ENCODE results near the gene ACOT8.
"Not testable (repeated sequence)": the region's sequence is repeated elsewhere in the genome, so short reads cannot be mapped to it uniquely, and the experiment has no call there.

ACOT8 gene

DNA sequence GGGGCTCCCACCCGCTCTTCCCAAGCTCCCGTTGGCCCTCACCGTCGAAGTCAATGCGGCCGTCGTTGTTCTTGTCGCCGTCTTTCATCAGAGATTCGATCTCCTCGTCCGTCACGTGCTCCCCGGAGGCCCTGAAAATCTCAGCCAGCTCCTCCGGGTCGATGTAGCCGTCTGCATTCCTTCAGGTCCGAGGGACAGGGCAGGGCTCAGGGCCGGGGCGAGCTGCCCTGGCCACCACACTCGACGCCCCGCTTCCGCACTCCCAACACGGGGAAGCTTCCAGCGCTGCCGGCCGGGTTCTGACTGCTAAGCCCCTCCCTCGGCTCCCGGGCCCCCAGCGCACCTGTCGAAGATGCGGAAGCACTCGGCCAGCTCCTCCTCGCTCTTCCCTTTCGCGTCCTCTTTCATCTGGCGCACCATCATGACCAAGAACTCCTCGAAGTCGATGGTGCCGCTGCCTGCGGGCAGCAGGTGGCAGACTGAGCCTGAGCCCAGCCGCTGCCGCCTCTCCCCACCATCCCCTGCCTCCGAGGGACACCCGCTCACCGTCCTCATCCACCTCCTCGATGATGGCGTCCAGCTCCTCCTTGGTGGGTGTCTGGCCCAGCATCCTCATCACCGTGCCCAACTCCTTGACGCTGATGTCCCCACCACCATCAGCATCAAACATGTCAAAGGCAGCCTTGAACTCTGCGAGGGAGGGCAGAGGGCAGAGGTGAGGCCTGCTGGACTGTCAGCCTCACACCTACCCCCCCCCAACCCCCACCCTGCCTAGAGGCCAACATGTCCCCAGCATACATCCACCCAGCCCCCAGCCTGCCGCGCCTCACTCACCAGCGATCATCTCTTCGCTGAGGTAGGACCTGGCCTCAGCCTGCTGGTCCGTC, 33.0 kb downstream of the ACOT8 start:
- DNase-seq: peak; percentile 62

- DNase-seq: no peak
Measured at GRCh38 chr20:45822857-45823256, 34.3 kb downstream of the ACOT8 start.

- DNase-seq: no peak
Measured at GRCh38 chr20:45821947-45822346, 35.2 kb downstream of the ACOT8 start.

- no peak for DNase-seq
Measured at GRCh38 chr20:45819466-45819865, 37.7 kb downstream of the ACOT8 start.

GRCh38 chr20:45818239-45818638, 39.0 kb downstream of the ACOT8 start:
- no peak for DNase-seq

- no peak for DNase-seq
Measured at GRCh38 chr20:45817376-45818194, 39.6 kb downstream of the ACOT8 start.

- DNase-seq: no peak
Measured at GRCh38 chr20:45816951-45817350, 40.2 kb downstream of the ACOT8 start.

DNA sequence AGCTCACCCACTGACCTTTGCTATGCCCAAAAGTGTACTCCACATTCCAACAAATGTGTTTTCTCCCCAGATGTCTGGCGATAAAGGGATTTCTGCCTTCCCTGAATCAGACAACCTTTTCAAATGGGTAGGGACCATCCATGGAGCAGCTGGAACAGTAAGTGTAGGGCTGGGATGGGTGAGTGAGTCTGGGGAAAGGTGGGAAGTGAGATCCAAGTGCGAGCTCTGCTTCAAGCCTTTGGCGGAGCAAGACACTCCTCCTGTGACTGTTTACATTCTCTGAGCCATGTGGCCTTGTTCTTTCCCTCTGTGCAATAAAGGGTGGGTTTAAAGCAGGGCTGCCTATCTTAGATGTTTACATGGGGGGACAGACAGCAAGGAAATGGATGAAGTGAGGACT, 42.9 kb downstream of the ACOT8 start:
- DNase-seq: no peak

- no peak for DNase-seq
Measured at GRCh38 chr20:45813489-45813888, 43.7 kb downstream of the ACOT8 start.

DNA sequence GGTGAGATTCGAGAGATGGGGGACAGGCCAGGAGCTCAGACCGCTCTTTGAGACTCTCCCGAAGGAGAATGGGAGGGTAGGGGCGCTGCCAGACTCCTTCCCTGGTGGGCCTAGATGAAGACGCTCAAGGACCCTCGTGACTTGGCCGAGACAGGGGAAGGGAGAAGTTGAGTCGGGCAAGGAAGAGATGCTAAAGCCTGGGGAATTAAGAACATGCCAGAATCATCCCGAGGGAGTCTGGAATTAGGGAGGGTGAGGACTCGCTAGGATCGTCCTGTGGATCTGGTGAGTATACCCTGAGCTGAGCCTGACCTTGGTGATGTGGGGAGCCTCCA, 44.2 kb downstream of the ACOT8 start:
- DNase-seq: no peak

DNA sequence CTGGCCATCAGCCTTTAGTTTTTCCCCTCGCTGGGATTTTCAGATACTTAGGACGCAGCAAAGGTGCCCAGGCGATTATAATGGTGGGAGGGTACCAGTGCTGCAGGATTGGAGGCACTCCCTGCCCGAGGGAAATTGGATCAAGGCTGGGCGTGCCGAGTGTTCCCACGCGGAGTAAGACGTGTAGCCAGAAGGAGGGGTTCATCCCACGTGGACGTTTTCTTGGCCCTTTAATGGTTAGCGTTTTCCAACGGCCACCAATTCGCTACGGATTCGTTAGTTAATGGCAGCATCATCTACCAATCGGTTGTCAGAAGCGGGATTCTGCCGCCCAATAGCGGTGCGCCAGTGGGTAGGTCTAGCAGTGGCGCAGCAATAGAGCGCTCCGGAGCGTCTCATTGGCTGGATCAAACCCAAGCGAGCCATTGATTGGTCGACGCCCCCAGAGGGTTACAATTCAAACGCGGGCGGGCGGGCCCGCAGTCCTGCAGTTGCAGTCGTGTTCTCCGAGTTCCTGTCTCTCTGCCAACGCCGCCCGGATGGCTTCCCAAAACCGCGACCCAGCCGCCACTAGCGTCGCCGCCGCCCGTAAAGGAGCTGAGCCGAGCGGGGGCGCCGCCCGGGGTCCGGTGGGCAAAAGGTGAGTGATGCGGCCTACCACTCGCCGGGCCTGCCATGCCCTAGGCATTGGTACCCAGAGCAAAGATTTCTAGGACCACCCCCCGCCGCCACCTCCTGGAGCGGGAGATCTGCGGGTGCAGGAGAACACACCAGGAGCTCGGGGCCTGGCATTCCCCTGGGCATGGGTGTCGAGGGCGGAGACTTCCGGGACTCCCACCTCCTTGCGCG, 44.8 kb downstream of the ACOT8 start, which contains the start of gene UBE2C:
Gene UBE2C, plus strand, starts transcription at position 488 of the 849 bp plus-strand sequence. Its CDS starts 52 bp downstream, at position 540.
- peak; percentile 96 for DNase-seq

GRCh38 chr20:45810191-45810970, 46.8 kb downstream of the ACOT8 start:
- no peak for DNase-seq

DNA sequence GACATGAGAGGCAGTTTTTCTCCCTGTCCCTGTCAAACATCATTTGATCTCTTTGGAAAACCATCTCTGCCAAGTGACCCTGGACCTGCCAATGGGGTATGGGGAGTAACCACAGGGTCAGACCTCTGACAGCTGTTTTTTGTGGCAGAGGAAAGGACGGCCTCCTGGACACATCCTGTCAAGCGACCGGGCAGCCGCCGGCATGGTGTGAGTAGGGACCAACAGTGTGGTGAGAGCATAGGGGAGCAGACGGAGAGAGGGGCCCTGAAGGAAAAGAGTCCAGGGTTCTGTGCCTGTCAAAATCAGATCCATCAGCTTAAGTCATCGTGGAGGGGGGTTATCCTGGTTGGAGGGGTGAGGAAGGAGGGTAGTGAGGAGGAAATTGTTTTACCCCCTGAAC, 55.3 kb downstream of the ACOT8 start:
- DNase-seq: no peak

- DNase-seq: peak; percentile 73
Measured at GRCh38 chr20:45798935-45799642, 58.1 kb downstream of the ACOT8 start.

DNA sequence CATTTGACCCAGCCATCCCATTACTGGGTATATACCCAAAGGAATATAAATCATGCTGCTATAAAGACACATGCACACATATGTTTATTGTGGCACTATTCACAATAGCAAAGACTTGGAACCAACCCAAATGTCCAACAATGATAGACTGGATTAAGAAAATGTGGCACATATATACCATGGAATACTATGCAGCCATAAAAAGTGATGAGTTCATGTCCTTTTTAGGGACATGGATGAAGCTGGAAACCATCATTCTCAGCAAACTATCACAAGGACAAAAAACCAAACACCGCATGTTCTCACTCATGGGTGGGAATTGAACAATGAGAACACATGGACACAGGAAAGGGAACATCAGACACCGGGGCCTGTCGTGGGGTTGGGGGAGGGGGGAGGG, 59.2 kb downstream of the ACOT8 start:
- not testable (repeated sequence) for DNase-seq

DNA sequence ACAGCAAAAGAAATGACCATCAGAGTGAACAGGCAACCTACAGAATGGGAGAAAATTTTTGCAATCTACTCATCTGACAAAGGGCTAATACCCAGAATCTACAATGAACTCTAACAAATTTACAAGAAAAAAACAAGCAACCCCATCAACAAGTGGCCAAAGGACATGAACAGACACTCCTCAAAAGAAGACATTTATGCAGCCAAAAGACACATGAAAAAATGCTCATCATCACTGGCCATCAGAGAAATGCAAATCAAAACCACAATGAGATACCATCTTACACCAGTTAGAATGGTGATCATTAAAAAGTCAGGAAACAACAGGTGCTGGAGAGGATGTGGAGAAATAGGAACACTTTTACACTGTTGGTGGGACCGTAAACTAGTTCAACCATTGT, 59.7 kb downstream of the ACOT8 start:
- not testable (repeated sequence) for DNase-seq

DNA sequence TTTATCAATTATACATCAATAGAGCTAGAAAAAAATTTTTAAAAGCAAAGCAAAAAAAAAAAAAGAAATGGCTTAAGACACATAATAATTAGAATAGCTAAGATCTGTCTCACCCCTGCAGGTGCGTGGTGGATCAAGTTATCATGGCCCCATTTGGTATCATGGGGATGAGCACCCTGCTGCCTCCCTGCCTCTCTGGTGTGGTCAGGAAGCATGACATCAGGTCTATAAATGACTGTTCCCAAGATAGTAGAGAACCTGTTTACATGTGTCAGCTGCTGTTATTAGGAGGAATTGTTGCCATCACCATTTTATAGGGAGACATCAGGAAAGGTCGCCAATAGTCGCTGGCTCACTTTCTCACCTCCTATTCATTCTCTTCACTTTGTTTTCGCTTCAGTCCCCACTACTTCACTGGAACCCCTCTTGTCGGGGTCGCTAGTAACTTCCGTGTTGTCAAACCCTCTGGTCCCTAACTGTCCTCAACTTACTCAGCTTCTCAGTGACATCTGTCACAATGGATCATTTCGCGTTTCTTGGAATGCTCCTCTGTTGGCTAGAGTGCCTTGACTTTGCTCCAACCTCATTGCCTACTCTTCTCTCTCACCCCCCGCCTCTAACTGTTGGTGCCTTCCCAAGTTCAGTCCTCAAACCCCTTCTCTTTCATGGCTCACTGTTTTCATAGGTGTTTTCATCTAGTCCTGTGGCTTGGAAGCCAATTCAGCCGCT, 60.7 kb downstream of the ACOT8 start:
- DNase-seq: no peak

DNA sequence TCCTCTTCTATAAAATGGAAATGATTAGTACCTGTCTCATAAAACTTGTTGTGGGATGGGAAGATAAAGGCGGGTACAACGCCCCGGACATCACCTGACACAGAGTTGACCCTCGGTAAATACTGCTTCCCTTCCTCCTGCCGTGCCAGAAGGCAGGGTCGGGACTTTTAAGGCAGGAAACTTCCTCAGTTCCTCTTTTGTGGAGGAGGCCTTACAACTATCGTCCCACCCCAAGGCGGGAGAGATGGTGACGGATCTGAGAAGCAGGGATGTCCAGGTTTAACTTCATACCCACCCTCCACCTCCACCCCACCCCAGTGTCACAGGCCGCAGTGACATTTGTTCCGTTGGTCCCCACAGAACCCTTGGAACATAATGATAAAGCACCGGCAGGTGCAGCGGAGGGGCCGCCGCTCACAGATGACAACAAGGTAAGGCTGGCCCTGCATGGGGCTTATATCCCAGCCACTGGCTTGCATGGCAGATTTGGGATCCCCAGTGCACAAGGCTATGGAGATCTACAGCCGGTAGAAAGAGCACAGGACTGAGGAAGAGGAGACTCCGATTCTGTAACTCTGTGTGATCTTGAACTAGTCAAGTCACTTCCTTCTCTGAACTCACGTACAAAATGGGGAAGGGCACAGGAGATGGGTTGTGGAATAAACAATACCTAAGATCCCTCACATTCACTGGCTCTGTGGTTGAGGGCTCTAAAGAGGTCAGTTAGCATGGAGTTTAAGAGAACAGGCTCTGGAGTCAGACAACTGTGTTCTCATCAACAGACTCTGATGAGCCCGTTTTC, 64.7 kb downstream of the ACOT8 start:
- DNase-seq: no peak

Measured in stimulated activated CD8-positive, alpha-beta memory T cell treated with anti-CD3 and anti-CD28 coated beads, Interleukin-4, amount 100 ng/mL, for 48 hours (primary cell).